ENCODE results near the gene SUPT5H.

- TF ChIP-seq CTCF (IDR thresholded peaks at IDR 0.05; ENCODE audit: low read depth, low read length), result no peak
- no peak for TF ChIP-seq EZH2phosphoT487 (IDR thresholded peaks at IDR 0.05; ENCODE audit: low read depth)
These were observed 19.2 kb upstream of the SUPT5H start for GRCh38 chr19:39426170-39426569.
